ENCODE measurements around the gene INPP4A.

DNA sequence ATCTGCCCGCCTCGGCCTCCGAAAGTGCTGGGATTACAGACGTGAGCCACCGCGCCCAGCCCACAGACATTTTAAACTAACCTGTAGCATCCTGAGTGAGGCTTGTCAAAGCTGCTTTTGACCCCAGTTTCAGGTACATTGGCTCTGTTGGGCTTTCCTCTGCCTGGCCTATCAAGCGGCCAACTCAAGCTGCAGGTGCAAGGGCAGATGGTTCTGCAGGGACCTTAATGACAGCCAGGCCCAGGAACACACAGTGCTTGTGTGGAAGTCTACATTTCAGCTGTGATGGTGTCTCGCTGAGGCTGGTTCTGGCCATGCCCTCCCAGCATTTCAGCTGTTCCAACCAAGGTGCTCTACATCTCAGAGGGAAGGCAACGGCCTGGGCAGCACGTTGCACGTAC lies 18.4 kb downstream of the INPP4A start:
- TF ChIP-seq, protein P1, sequence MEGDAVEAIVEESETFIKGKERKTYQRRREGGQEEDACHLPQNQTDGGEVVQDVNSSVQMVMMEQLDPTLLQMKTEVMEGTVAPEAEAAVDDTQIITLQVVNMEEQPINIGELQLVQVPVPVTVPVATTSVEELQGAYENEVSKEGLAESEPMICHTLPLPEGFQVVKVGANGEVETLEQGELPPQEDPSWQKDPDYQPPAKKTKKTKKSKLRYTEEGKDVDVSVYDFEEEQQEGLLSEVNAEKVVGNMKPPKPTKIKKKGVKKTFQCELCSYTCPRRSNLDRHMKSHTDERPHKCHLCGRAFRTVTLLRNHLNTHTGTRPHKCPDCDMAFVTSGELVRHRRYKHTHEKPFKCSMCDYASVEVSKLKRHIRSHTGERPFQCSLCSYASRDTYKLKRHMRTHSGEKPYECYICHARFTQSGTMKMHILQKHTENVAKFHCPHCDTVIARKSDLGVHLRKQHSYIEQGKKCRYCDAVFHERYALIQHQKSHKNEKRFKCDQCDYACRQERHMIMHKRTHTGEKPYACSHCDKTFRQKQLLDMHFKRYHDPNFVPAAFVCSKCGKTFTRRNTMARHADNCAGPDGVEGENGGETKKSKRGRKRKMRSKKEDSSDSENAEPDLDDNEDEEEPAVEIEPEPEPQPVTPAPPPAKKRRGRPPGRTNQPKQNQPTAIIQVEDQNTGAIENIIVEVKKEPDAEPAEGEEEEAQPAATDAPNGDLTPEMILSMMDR (conservative IDR thresholded peaks at IDR 0.05; ENCODE audit: low read depth, low read length) = no peak
- TF ChIP-seq EZH2 (IDR thresholded peaks at IDR 0.05; ENCODE audit: low read length, unreplicated experiment) (no peak), EZH2phosphoT487 (IDR thresholded peaks at IDR 0.05; ENCODE audit: borderline replicate concordance, low read length) (no peak)

Measured in PC-3 (cell line).